Omental fat pad (tissue), 4 donors: ENCODE measurements around the gene AK8. TPM values are rescaled to one million over a fixed set of nuclear protein-coding genes. Genes with fewer than 3 reads are reported as not detected.

Source experiments
- ATAC-seq: fragments of 150-250 bp; one replicate; pipeline ENCODE4 v1.9.1; 2016; ENCODE audit warnings: mild to moderate bottlenecking, moderate library complexity; ENCODE audit not compliant: low FRiP score
- DNase-seq: peaks from one replicate; pipeline ENCODE4 v3.0.0-alpha.2; 2019; ENCODE audit warnings: low spot score
- CTCF ChIP-seq, 3 donors: fragments of 450-650 bp; IDR thresholded peaks; one replicate each; pipeline ENCODE4 v1.5.1; 2016 to 2017; ENCODE audit warnings: antibody characterized with exemption in 3 of 3, mild to moderate bottlenecking in 3 of 3, moderate library complexity in 2 of 3
- total RNA-seq, 4 donors: library from RNA; depleted of rRNA; stranded (reverse); fragments of >200 nt; gene quantifications; one replicate each; pipeline ENCODE4 v1.1.0, GENCODE V29; 2016

AK8 gene
- total RNA-seq, 4 donors from 2014 or later, result 1.0 to 1.3 (median 1.3) TPM; not detected in 1

GRCh38 chr9:132754236-132754635, 123.8 kb downstream of the AK8 start:
- DNase-seq, result no peak
- ATAC-seq, result no peak
- TF ChIP-seq CTCF (IDR thresholded peaks at IDR 0.05), result no peak

- no peak for TF ChIP-seq CTCF (IDR thresholded peaks at IDR 0.05)
- ATAC-seq (no peak), DNase-seq (no peak)
Measured at GRCh38 chr9:132753593-132753880, 124.5 kb downstream of the AK8 start.

- no peak for ATAC-seq
Measured at GRCh38 chr9:132752877-132753592, 125.0 kb downstream of the AK8 start.

GRCh38 chr9:132750668-132751067, 127.4 kb downstream of the AK8 start:
- DNase-seq (no peak), ATAC-seq (no peak)
- no peak for TF ChIP-seq CTCF (IDR thresholded peaks at IDR 0.05)

More at GRCh38 chr9:132752877-132753592, 125.0 kb downstream of the AK8 start:
- DNase-seq, result no peak
- TF ChIP-seq CTCF (IDR thresholded peaks at IDR 0.05), result no peak

GRCh38 chr9:132749306-132749705, 128.8 kb downstream of the AK8 start:
- TF ChIP-seq CTCF (IDR thresholded peaks at IDR 0.05), result no peak
- no peak for ATAC-seq
- DNase-seq, result no peak

- no peak for TF ChIP-seq CTCF (IDR thresholded peaks at IDR 0.05)
- no peak for ATAC-seq
- no peak for DNase-seq
Measured at GRCh38 chr9:132748450-132748849, 129.6 kb downstream of the AK8 start.
